ENCODE results near the gene SPTB.
"Not testable (repeated sequence)": the region's sequence is repeated elsewhere in the genome, so short reads cannot be mapped to it uniquely, and the experiment has no call there.

The SPTB gene

DNA sequence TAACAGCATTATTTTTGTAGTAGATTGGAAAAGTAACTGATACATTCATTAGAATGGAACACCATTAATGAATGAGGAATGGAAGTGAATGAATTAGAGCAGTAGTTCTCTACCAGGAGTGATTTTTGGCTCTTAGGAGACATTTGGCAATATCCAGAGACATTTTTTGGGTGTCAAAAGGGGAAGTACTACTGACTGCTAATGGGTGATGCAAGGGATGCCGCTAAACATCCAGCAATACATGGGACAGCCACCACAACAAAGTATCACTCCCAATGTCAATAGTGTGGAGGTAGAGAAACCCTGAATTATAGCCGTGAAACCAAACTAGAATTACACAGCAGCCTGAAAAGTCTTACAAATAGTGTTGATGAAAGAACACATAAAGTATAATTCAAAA lies 36.1 kb upstream of the SPTB start:
- Histone ChIP-seq H3K36me3 (ENCODE audit: control insufficient read depth in 2 of 2, insufficient read depth in 2 of 2, low read length in 2 of 2) (peaks cover 0 to 3% of the 10 kb centered on the region in 2 donors), H3K9ac (ENCODE audit: low read depth in 1 of 2, low read length in 2 of 2) (no peak overlapping the region), H3K4me3 (ENCODE audit: low read length in 2 of 2) (peak overlapping the region in 1 of 2 donors; percentile 93), H3K27ac (ENCODE audit: low read depth in 2 of 2, low read length in 2 of 2) (no peak overlapping the region), H3K9me3 (ENCODE audit: control insufficient read depth in 2 of 2, low read length in 2 of 2) (no peaks in the 10 kb centered on the region), H3K27me3 (ENCODE audit: control insufficient read depth in 2 of 2, insufficient read depth in 2 of 2, low read length in 2 of 2) (no peaks in the 10 kb centered on the region), H3K4me1 (ENCODE audit: control insufficient read depth in 2 of 2, insufficient read depth in 2 of 2, low read length in 2 of 2) (peaks cover 16 to 19% of the 10 kb centered on the region in 2 donors)

DNA sequence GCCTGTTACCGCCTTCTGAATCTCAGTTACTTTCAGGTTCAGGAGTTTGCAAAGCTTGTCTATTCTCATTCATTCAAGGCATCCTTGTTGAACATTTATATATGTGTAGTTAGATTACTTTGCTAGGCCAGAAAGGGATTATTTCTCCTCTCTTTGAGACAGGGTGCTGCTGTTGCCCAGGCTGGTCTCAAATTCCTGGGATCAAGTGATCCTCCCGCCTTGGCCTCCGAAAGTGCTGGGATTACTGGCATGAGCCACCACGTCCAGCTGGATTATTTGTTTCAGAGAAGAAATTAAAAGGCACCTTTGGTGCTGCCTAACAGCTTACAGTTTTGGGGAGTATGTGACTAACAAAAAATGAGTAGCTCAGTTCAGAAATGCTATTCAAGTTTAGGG lies 35.3 kb upstream of the SPTB start:
- Histone ChIP-seq H3K4me1 (ENCODE audit: control insufficient read depth in 2 of 2, insufficient read depth in 2 of 2, low read length in 2 of 2) (peaks cover 16 to 19% of the 10 kb centered on the region in 2 donors), H3K9ac (ENCODE audit: low read depth in 1 of 2, low read length in 2 of 2) (peak overlapping the region; percentile 97 to 100), H3K4me3 (ENCODE audit: low read length in 2 of 2) (peak overlapping the region; percentile 93 to 98)

DNA sequence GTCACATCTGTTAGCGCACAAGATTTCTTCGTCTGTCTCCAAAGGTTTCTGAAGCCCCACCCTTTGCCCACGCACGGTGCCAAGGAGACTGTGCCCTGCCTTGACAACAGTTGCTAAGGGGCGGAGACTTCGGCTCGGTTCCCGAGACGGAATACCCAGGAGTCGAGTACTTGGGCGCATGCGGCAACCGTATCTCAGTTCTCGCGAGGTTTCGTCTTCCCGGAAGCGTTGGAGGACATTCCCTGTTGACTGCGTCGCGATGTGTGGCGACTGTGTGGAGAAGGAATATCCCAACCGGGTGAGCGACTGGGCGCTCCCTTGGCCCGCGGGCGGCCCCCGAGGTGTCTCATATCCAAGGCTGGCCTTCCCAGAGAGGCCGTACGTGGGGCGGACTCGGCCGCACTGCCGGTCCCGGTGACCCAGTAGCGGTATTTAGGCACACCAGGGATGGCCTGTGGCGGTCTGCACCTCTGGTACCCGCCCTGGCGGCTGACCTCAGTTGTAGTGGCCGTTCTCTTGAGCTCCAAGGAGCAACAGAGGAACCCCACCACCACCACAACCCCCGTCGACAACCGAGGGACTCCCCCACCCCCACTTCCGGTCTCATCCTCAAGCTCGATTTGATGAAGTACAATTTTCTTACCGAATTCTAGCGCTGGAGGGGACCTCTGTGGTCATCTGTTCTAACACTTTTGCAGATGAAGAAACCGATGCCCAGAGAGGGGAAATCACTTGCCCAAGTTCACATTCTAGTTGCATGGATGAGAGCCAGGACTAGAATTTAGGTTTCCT lies 34.7 kb upstream of the SPTB start, which contains the start of gene CHURC1:
CHURC1 (plus strand) TSS at position 219 of the 792 bp plus-strand sequence; CDS start at position 260, 41 bp downstream.
- H3K27ac ChIP-seq (ENCODE audit: low read depth in 2 of 2, low read length in 2 of 2): peak within 1 kb of the TSS; percentile 91 to 93
- H3K36me3 ChIP-seq (ENCODE audit: control insufficient read depth in 2 of 2, insufficient read depth in 2 of 2, low read length in 2 of 2): peaks cover 0 to under 1% of the 10 kb centered on the region in 2 donors
- H3K9me3 ChIP-seq (ENCODE audit: control insufficient read depth in 2 of 2, low read length in 2 of 2): no peaks in the 10 kb centered on the region
- peak within 1 kb of the TSS; percentile 97 to 100 for H3K9ac ChIP-seq (ENCODE audit: low read depth in 1 of 2, low read length in 2 of 2)
- H3K27me3 ChIP-seq (ENCODE audit: control insufficient read depth in 2 of 2, insufficient read depth in 2 of 2, low read length in 2 of 2): no peaks in the 10 kb centered on the region
- H3K4me1 ChIP-seq (ENCODE audit: control insufficient read depth in 2 of 2, insufficient read depth in 2 of 2, low read length in 2 of 2): peaks cover 16 to 19% of the 10 kb centered on the region in 2 donors
- peak within 1 kb of the TSS; percentile 93 to 98 for H3K4me3 ChIP-seq (ENCODE audit: low read length in 2 of 2)

More for the DNA sequence above, 35.3 kb upstream of the SPTB start:
- Histone ChIP-seq H3K9me3 (ENCODE audit: control insufficient read depth in 2 of 2, low read length in 2 of 2) (no peaks in the 10 kb centered on the region), H3K27me3 (ENCODE audit: control insufficient read depth in 2 of 2, insufficient read depth in 2 of 2, low read length in 2 of 2) (no peaks in the 10 kb centered on the region), H3K36me3 (ENCODE audit: control insufficient read depth in 2 of 2, insufficient read depth in 2 of 2, low read length in 2 of 2) (peaks cover 0 to 3% of the 10 kb centered on the region in 2 donors), H3K27ac (ENCODE audit: low read depth in 2 of 2, low read length in 2 of 2) (peak overlapping the region; percentile 91 to 93)

DNA sequence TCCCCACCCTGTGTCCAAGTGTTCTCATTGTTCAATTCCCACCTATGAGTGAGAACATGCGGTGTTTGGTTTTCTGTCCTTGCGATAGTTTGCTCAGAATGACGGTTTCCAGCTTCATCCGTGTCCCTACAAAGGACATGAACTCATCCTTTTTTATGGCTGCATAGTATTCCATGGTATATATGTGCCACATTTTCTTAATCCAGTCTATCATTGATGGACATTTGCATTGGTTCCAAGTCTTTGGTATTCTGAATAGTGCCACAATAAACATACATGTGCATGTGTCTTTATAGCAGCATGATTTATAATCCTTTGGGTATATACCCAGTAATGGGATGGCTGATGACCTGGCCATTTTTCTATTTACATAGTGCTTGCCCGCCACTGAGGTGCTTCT lies 33.8 kb upstream of the SPTB start:
- not testable (repeated sequence) for H3K9me3 ChIP-seq (ENCODE audit: control insufficient read depth in 2 of 2, low read length in 2 of 2); H3K36me3 ChIP-seq (ENCODE audit: control insufficient read depth in 2 of 2, insufficient read depth in 2 of 2, low read length in 2 of 2); H3K27me3 ChIP-seq (ENCODE audit: control insufficient read depth in 2 of 2, insufficient read depth in 2 of 2, low read length in 2 of 2)
- Histone ChIP-seq H3K4me1 (ENCODE audit: control insufficient read depth in 2 of 2, insufficient read depth in 2 of 2, low read length in 2 of 2) (peaks cover 16 to 19% of the 10 kb centered on the region in 2 donors), H3K9ac (ENCODE audit: low read depth in 1 of 2, low read length in 2 of 2) (peak overlapping the region; percentile 97 to 100), H3K4me3 (ENCODE audit: low read length in 2 of 2) (peak overlapping the region; percentile 93 to 98), H3K27ac (ENCODE audit: low read depth in 2 of 2, low read length in 2 of 2) (peak overlapping the region; percentile 91 to 93)

DNA sequence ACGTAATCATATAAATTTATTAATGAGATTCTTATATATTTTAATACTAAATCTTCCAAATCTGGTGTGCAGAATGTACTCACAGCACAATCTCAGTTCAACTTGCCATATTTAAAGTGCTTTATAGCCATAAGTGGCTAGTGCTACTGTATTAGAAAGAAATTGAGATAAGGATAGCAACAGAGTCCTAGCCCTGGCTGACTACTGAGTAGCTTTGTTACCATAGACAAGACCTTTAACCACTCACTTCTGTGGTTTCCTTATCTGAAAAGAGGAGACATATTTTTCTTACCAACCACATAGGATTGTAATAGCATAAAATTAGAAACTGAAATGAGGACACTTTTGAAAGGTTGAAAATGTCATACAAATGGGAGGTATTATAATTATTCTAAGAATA lies 32.6 kb upstream of the SPTB start:
- H3K9ac ChIP-seq (ENCODE audit: low read depth in 1 of 2, low read length in 2 of 2): no peak overlapping the region
- no peaks in the 10 kb centered on the region for H3K27me3 ChIP-seq (ENCODE audit: control insufficient read depth in 2 of 2, insufficient read depth in 2 of 2, low read length in 2 of 2)
- H3K9me3 ChIP-seq (ENCODE audit: control insufficient read depth in 2 of 2, low read length in 2 of 2): no peaks in the 10 kb centered on the region
- H3K27ac ChIP-seq (ENCODE audit: low read depth in 2 of 2, low read length in 2 of 2): no peak overlapping the region
- peaks cover 16 to 19% of the 10 kb centered on the region in 2 donors for H3K4me1 ChIP-seq (ENCODE audit: control insufficient read depth in 2 of 2, insufficient read depth in 2 of 2, low read length in 2 of 2)
- H3K36me3 ChIP-seq (ENCODE audit: control insufficient read depth in 2 of 2, insufficient read depth in 2 of 2, low read length in 2 of 2): no peaks in the 10 kb centered on the region
- H3K4me3 ChIP-seq (ENCODE audit: low read length in 2 of 2): no peak overlapping the region

DNA sequence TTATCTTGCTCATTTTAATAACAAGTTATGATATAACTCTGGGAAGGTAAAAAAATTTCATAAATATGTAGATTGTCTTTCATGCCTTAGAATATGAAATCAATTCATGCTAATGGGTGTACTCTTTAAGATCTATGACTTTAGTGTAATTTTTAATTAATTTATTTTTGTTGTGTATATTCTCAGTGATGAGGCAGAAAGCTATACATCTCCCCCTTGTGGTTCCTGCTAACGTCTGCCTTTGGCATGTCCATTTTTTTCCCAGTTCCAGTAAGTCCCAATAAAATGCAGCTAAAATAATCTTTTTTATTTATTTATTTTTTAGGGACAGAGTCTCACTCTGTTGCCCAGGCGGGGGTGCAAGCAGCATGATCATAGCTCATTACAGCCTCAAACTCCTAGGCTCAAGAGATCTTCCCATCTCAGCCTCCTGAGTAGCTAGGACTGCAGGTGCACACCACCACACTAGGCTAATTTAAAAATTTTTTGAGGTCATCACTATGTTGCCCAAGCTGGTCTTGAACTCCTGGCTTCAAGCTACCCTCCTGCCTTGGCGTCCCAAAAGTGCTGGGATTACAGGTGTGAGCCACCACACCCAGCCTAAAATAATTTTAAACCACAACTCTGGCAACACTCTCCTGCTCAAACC lies 31.3 kb upstream of the SPTB start:
- H3K27me3 ChIP-seq (ENCODE audit: control insufficient read depth in 2 of 2, insufficient read depth in 2 of 2, low read length in 2 of 2): no peaks in the 10 kb centered on the region
- peaks cover 15 to 16% of the 10 kb centered on the region in 2 donors for H3K4me1 ChIP-seq (ENCODE audit: control insufficient read depth in 2 of 2, insufficient read depth in 2 of 2, low read length in 2 of 2)
- no peaks in the 10 kb centered on the region for H3K9me3 ChIP-seq (ENCODE audit: control insufficient read depth in 2 of 2, low read length in 2 of 2)
- H3K36me3 ChIP-seq (ENCODE audit: control insufficient read depth in 2 of 2, insufficient read depth in 2 of 2, low read length in 2 of 2): no peaks in the 10 kb centered on the region
- H3K9ac ChIP-seq (ENCODE audit: low read depth in 1 of 2, low read length in 2 of 2): no peak overlapping the region
- no peak overlapping the region for H3K27ac ChIP-seq (ENCODE audit: low read depth in 2 of 2, low read length in 2 of 2)
- H3K4me3 ChIP-seq (ENCODE audit: low read length in 2 of 2): no peak overlapping the region

DNA sequence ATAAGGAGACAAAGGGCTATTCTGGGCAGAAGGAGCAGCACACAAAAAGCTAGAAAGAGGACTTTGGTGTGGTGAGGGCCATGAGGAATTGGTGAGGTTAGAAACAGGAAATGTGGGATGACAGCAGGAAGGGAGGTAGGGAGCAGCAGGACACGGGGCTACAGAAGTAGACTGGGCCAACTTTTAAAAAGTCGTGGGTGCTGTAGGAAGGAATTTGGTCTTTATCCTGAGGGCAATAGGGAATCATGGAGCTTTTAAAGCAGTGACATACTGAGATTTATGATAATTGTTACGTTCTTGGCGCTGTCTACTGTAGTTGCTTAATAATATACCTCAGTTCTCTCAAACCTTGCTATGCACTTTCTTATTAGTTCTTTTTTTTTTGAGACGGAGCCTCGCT lies 26.3 kb upstream of the SPTB start:
- Histone ChIP-seq H3K4me3 (ENCODE audit: low read length in 2 of 2) (no peak overlapping the region), H3K9ac (ENCODE audit: low read depth in 1 of 2, low read length in 2 of 2) (no peak overlapping the region), H3K9me3 (ENCODE audit: control insufficient read depth in 2 of 2, low read length in 2 of 2) (no peaks in the 10 kb centered on the region), H3K27ac (ENCODE audit: low read depth in 2 of 2, low read length in 2 of 2) (no peak overlapping the region), H3K36me3 (ENCODE audit: control insufficient read depth in 2 of 2, insufficient read depth in 2 of 2, low read length in 2 of 2) (no peaks in the 10 kb centered on the region), H3K4me1 (ENCODE audit: control insufficient read depth in 2 of 2, insufficient read depth in 2 of 2, low read length in 2 of 2) (no peaks in the 10 kb centered on the region), H3K27me3 (ENCODE audit: control insufficient read depth in 2 of 2, insufficient read depth in 2 of 2, low read length in 2 of 2) (no peaks in the 10 kb centered on the region)

DNA sequence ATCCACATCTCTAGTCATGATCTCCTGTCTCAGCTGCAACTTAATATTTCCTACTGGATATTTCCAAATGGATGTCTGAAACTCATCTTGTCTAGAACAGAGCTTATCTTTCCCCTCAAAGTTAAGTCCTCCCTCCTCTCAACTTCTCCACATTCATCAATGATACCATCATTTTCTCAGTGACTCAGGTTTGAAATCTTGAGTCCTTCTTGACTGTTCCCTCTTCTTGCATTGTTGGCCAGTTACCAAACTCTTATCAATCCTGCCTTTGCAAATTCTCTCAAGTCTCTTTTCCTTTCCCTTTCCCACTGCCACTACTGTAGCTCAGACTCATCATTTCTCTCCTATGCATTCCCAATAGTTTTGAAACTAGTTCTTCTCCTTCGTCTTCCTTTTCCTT lies 20.3 kb upstream of the SPTB start:
- H3K36me3 ChIP-seq (ENCODE audit: control insufficient read depth in 2 of 2, insufficient read depth in 2 of 2, low read length in 2 of 2): no peaks in the 10 kb centered on the region
- H3K4me1 ChIP-seq (ENCODE audit: control insufficient read depth in 2 of 2, insufficient read depth in 2 of 2, low read length in 2 of 2): no peaks in the 10 kb centered on the region
- H3K27ac ChIP-seq (ENCODE audit: low read depth in 2 of 2, low read length in 2 of 2): no peak overlapping the region
- no peaks in the 10 kb centered on the region for H3K9me3 ChIP-seq (ENCODE audit: control insufficient read depth in 2 of 2, low read length in 2 of 2)
- H3K4me3 ChIP-seq (ENCODE audit: low read length in 2 of 2): no peak overlapping the region
- H3K9ac ChIP-seq (ENCODE audit: low read depth in 1 of 2, low read length in 2 of 2): no peak overlapping the region
- H3K27me3 ChIP-seq (ENCODE audit: control insufficient read depth in 2 of 2, insufficient read depth in 2 of 2, low read length in 2 of 2): peaks cover 0 to 2% of the 10 kb centered on the region in 2 donors

DNA sequence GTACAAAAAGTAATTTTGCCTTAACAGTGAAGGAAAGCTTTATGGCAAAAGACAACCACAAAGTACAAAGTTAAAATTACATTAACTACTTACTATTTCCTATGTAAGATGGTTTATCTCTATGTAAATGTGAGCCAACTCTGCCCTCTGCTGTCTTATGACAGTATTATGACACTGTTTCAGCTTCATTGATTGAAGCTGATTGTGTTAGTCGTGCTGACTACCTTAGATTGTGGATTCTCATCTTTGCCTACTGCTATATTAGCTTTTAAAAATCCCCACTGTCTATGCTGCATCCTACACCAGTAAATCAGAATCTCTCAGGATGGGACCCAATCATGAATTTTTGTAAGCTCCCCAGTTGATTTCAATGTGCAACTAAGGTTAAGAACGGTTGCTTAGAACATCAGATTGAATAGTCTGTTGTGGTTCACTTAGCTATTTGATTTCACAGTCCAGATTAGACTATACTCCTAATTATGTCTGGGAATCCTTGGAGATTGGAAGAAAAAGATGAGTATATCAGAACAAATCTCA lies 12.2 kb upstream of the SPTB start:
- Histone ChIP-seq H3K27me3 (ENCODE audit: control insufficient read depth in 2 of 2, insufficient read depth in 2 of 2, low read length in 2 of 2) (peaks cover 0 to 3% of the 10 kb centered on the region in 2 donors), H3K9ac (ENCODE audit: low read depth in 1 of 2, low read length in 2 of 2) (no peak overlapping the region), H3K4me3 (ENCODE audit: low read length in 2 of 2) (no peak overlapping the region), H3K27ac (ENCODE audit: low read depth in 2 of 2, low read length in 2 of 2) (no peak overlapping the region), H3K36me3 (ENCODE audit: control insufficient read depth in 2 of 2, insufficient read depth in 2 of 2, low read length in 2 of 2) (no peaks in the 10 kb centered on the region), H3K4me1 (ENCODE audit: control insufficient read depth in 2 of 2, insufficient read depth in 2 of 2, low read length in 2 of 2) (no peaks in the 10 kb centered on the region), H3K9me3 (ENCODE audit: control insufficient read depth in 2 of 2, low read length in 2 of 2) (no peaks in the 10 kb centered on the region)

DNA sequence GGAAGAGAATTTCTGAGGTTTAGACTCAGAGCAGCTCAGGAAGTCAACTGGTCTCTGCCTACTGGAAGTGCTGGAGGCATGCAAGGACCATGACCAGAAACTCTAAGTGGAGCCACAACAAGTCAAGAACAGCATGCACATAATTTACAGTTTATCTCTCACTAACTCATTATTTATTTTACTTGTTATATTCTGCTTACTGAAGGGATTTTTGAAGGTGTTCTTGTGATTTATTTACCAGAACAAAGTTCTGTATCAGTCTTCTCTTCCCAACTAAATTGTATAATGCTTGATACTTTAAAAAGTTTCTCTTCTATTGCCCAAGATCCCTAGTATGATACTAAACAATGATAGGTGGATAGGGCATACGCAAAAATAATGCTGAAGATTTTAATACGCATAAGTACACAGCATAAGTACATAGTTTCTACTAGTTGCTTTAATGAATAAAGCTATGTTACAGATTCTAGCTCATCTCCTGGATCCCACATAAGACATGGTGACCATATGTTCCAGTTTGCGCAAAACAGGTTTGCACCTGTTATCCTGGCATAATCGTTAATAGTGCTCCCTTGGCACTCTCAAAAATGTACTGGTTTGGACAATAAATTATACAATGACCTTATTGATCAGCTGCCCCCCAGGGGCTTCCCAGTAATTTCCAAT lies 11.6 kb upstream of the SPTB start:
- Histone ChIP-seq H3K4me1 (ENCODE audit: control insufficient read depth in 2 of 2, insufficient read depth in 2 of 2, low read length in 2 of 2) (no peaks in the 10 kb centered on the region), H3K27ac (ENCODE audit: low read depth in 2 of 2, low read length in 2 of 2) (no peak overlapping the region), H3K4me3 (ENCODE audit: low read length in 2 of 2) (no peak overlapping the region), H3K36me3 (ENCODE audit: control insufficient read depth in 2 of 2, insufficient read depth in 2 of 2, low read length in 2 of 2) (no peaks in the 10 kb centered on the region), H3K9me3 (ENCODE audit: control insufficient read depth in 2 of 2, low read length in 2 of 2) (no peaks in the 10 kb centered on the region), H3K27me3 (ENCODE audit: control insufficient read depth in 2 of 2, insufficient read depth in 2 of 2, low read length in 2 of 2) (peaks cover 0 to 3% of the 10 kb centered on the region in 2 donors), H3K9ac (ENCODE audit: low read depth in 1 of 2, low read length in 2 of 2) (no peak overlapping the region)
